ENCODE measurements around the gene CD93. TPM values are rescaled to one million over a fixed set of nuclear protein-coding genes. Genes with fewer than 3 reads are reported as not detected.
A peak's percentile ranks its signal among the peaks of the same experiment; 100 is the strongest.

Gene CD93
- total and polyA plus RNA-seq, 2 donors, result 52.6 to 72.8 TPM

DNA sequence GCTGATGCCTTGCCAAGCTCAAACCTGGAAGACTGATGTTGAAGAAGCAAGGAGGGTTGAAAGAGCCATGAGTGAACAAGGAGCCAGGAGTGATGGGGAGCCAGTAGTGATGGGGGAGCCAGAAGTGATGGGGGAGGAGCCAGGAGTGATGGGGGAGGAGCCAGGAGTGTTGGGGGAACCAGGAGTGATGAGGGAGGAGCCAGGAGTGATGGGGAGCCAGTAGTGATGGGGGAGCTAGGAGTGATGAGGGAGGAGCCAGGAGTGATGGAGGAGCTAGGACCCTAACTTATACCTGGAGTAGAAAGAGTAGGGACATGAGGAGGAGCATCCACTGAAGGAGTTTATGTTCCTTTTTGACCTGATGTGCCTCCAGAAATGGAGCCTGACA is 14.6 kb upstream of the CD93 start:
- H3K27ac ChIP-seq (ENCODE audit: low read depth), result no peak overlapping the region
- no peaks in the 10 kb centered on the region for H3K36me3 ChIP-seq (ENCODE audit: insufficient read depth)
- no peaks in the 10 kb centered on the region for H3K4me1 ChIP-seq (ENCODE audit: insufficient read depth)
- no peak for DNase-seq (ENCODE audit: extremely low spot score)
- no peak overlapping the region for H3K4me3 ChIP-seq (ENCODE audit: low read depth, low read length)

DNA sequence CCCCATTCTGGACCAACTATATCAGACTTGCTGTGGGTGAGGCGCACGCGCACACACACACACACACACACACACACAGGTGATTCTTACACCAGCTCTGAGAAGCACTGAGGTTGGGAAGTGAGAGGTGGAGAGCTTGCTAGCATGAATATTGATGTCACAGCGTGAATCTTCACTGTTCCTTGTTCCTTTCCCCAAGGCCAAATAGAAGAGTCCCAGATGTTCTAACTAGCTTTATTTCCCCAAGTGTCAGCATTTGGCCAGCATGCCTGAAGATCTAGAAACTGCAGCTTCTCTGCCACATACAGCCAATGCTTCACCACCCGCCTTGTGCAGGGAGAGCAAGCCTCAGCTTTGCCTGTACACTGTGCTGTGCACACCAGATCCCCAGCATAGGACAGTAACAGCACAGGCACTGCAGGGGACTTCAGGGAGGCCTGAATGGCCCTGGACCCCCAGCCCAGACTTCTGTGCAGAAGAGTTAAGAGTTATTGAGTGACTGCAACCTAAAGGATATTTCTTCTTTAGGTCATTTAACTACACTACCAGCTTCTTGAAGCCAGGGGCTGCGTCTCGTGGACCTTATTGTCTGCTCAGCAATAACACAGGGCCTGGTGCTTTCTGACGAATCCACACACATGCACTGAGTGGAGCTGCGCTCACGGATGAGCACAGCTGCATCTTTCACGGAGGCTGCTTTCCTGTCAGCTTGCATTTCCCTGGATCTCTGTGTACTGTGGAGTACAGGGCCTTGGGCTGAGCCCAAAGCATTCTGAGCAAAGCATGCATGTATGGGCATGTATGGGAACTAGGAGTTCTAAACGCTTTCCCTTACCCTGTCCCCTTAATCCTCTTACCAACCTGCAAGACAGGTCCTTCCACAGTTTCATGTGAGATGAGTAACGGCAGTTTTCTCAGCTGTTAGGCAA is 13.9 kb upstream of the CD93 start:
- H3K4me3 ChIP-seq (ENCODE audit: low read depth, low read length), result no peak overlapping the region

DNA sequence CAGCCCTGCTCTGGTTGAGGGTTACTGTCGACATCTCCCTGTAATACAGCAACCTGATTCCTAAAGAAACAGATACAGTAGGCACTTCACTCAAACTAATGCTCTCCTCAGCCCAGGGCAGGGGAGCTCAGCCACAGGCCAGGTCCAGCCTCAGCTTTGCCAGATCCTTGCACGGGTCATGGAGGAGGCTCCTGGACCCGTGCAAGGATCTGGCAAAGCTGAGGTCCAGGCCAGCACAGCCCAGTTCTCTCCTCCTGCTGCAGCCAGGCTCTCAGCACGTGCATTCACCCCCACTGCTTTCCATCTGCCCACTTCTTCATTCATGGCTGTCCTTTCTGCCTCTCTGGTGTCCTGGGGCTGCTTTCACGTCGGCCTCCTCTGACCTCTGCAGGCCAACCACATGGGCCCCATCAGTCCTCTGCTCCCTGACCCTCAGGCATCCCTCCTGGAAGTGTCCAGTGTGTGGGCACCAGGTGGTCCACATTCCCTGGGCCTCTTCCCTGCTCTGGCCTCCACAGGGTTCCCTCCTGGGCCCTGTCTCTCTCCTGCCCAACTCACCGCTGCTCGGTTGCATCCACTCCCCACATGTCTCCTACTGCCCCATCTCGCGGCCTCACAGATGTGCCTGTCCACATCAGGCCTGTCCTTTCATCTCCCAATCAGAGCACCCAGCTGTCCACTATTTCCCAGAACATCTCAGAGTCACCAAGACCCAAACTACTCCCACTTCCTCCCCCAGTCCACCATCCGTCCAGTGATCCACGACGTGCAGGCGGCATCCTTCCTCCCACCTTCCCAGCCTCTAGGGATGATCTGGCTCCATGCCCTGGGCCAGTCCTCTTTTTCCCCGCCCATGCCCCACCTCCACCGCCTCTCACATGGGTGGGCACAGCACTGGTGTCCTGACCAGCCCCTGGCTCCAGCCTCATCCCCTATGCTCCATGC is 11.8 kb upstream of the CD93 start:
- 87% methylated on average over 16 of the region's 16 CpGs for WGBS
- Histone ChIP-seq H3K4me3 (ENCODE audit: low read depth, low read length) (no peak overlapping the region), H3K36me3 (ENCODE audit: insufficient read depth) (no peaks in the 10 kb centered on the region), H3K4me1 (ENCODE audit: insufficient read depth) (no peaks in the 10 kb centered on the region), H3K27ac (ENCODE audit: low read depth) (no peak overlapping the region)
- DNase-seq (ENCODE audit: extremely low spot score), result no peak

More for the DNA sequence above, 13.9 kb upstream of the CD93 start:
- 72% methylated on average over 13 of the region's 13 CpGs for WGBS
- H3K36me3 ChIP-seq (ENCODE audit: insufficient read depth), result no peaks in the 10 kb centered on the region
- peak; percentile 71 for DNase-seq (ENCODE audit: extremely low spot score)
- no peaks in the 10 kb centered on the region for H3K4me1 ChIP-seq (ENCODE audit: insufficient read depth)
- H3K27ac ChIP-seq (ENCODE audit: low read depth), result peak overlapping the region; percentile 27

DNA sequence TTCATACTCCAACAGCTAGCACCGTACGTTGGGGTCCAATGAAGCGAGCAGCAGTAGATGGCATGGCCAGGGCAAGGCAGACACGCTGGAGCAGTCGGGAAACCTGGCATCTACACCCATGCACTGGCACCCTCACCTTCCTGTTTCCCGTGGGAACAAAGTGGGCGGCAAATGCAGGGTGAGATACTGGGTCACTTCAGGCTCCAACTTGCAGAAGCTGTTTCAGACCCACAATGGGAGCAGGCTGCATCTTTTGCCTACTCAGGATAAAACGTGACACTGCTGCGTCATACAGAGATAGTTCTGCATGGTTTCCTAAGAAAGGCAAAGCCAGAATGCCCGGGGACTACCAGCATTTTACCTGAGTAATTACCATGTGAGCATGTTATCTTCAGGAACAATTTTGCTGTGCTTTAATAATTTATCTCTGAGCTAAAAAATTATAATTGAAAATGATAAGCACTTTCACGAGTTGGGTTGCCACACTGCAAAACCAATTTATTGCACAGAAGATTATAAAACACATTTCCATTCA is 10.9 kb upstream of the CD93 start:
- no peak overlapping the region for H3K4me3 ChIP-seq (ENCODE audit: low read depth, low read length)
- H3K4me1 ChIP-seq (ENCODE audit: insufficient read depth), result no peaks in the 10 kb centered on the region
- WGBS, result 79% methylated on average over 11 of the region's 11 CpGs
- H3K27ac ChIP-seq (ENCODE audit: low read depth), result no peak overlapping the region
- H3K36me3 ChIP-seq (ENCODE audit: insufficient read depth), result no peaks in the 10 kb centered on the region
- DNase-seq (ENCODE audit: extremely low spot score), result no peak

DNA sequence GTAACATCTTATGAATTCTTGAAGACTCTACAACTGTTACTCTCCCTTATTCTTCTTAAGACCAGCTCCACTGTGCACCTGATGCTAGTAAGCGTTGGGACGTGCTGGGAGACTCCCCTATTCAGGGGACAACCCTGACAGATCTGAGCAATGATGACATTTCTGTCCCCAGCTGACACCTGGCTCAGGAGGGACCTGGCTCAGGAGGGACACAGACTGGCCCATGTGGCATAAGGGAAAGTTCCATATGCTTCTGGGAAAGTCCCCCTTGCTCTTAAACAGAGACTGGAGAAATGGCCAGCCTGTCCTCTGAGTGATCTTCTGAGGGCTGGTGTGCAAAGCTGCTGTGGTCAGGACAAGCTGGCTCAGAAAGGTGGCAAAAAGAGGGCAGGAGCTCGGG is 10.0 kb upstream of the CD93 start:
- Histone ChIP-seq H3K27ac (ENCODE audit: low read depth) (no peak overlapping the region), H3K4me3 (ENCODE audit: low read depth, low read length) (no peak overlapping the region), H3K4me1 (ENCODE audit: insufficient read depth) (no peaks in the 10 kb centered on the region), H3K36me3 (ENCODE audit: insufficient read depth) (no peaks in the 10 kb centered on the region)
- WGBS, result 94% methylated on average over 3 of the region's 3 CpGs
- DNase-seq (ENCODE audit: extremely low spot score), result no peak

DNA sequence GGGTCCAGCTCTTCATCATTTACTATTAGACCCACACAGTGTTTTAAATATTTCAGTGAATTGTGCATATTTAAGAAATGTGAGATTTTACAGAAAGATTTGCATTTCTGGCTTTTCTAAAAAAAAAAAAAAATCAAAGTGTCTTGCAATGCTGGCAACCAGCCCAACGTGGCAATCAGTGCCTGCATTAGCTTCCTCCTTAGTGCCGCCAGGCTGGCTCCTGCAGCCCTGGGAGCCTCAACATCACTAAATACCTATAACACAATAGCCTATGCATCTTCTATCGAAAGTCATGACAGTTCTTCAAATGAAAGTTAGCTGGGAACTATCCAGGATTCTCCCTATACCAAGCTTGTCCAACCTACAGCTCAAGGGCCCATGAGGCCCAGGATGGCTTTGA is 9.4 kb upstream of the CD93 start:
- no peaks in the 10 kb centered on the region for H3K4me1 ChIP-seq (ENCODE audit: insufficient read depth)
- no peak overlapping the region for H3K27ac ChIP-seq (ENCODE audit: low read depth)
- no peak overlapping the region for H3K4me3 ChIP-seq (ENCODE audit: low read depth, low read length)
- no peaks in the 10 kb centered on the region for H3K36me3 ChIP-seq (ENCODE audit: insufficient read depth)
- 75% methylated on average over 3 of the region's 3 CpGs for WGBS
- no peak for DNase-seq (ENCODE audit: extremely low spot score)

DNA sequence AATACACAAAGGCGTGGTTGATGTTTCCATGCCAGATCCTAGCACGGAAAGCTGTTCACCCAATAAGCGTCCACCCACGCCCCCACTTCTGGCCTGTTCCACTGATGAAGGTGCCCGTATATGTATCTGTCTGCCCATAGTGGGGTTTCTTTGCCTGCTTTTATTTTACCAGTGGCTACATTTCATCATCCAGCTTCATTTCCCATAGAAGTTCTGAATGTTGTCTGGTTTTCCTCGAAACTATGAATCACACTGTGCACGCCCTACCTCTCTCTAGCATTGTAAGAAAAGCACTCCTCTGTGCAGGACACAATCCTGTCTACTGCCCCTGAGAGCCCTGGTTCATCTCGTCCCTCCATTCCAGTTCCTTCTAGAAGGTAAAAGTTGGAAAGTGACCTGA is 8.8 kb upstream of the CD93 start:
- 91% methylated on average over 8 of the region's 8 CpGs for WGBS
- Histone ChIP-seq H3K27ac (ENCODE audit: low read depth) (no peak overlapping the region), H3K36me3 (ENCODE audit: insufficient read depth) (no peaks in the 10 kb centered on the region), H3K4me1 (ENCODE audit: insufficient read depth) (no peaks in the 10 kb centered on the region), H3K4me3 (ENCODE audit: low read depth, low read length) (no peak overlapping the region)
- no peak for DNase-seq (ENCODE audit: extremely low spot score)

DNA sequence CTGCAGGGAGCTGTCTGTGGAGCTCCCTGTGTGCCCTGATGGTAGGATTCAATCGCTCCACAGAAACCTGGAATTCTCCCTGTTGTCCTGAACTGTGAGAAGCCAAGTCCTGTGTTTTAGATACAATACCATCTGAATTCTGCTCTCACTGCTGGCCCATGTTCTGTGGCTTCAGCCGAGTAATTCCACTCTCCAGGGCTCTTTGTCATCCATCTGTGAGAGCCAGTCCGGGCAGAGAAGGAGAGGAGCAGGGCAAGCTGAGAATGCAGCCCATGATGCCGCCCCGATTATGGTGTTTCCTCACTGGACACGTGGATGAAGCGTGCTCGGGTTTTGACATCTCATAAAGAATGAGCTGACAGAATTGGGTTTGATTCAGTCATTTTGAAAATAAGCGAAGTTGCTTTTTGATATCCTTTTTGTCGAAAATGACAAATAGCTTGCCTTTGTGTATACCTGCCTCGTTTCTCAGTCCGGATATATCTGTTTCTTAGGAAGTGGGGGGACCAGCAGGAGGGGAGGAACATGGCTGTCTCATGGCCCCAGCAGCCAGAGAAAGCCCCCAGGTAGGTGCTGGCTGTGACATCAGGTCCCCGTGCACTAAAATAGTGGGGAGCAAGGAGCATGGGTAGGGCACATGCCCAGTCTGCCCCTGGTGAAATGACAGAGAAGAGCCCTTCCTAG is 8.2 kb upstream of the CD93 start:
- H3K27ac ChIP-seq (ENCODE audit: low read depth), result no peak overlapping the region
- WGBS, result 87% methylated on average over 13 of the region's 13 CpGs

DNA sequence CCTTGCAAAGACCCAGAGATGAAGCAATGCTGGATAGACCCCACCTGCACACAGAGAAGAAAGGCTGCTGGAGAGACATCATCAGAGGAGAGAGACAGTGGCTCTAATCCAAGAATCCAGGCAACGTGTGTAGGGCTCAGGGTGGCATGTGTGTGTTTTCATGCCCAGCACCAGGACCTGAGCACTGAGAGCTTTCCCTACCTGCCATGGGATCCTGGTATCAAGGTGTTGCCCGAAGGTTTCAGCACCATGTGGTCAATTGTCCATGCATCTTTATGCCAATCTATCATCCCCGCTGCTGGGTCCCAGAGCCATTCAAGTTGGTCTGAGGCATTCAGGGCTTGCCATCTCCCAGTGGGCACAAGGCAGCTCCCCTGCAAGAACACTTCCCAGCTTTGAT is 7.5 kb upstream of the CD93 start:
- Histone ChIP-seq H3K4me1 (ENCODE audit: insufficient read depth) (no peaks in the 10 kb centered on the region), H3K27ac (ENCODE audit: low read depth) (no peak overlapping the region), H3K36me3 (ENCODE audit: insufficient read depth) (no peaks in the 10 kb centered on the region), H3K4me3 (ENCODE audit: low read depth, low read length) (no peak overlapping the region)
- DNase-seq (ENCODE audit: extremely low spot score), result no peak
- WGBS, result 65% methylated on average over 3 of the region's 3 CpGs

More for the DNA sequence above, 8.2 kb upstream of the CD93 start:
- DNase-seq (ENCODE audit: extremely low spot score), result no peak
- Histone ChIP-seq H3K4me3 (ENCODE audit: low read depth, low read length) (no peak overlapping the region), H3K4me1 (ENCODE audit: insufficient read depth) (no peaks in the 10 kb centered on the region), H3K36me3 (ENCODE audit: insufficient read depth) (no peaks in the 10 kb centered on the region)

DNA sequence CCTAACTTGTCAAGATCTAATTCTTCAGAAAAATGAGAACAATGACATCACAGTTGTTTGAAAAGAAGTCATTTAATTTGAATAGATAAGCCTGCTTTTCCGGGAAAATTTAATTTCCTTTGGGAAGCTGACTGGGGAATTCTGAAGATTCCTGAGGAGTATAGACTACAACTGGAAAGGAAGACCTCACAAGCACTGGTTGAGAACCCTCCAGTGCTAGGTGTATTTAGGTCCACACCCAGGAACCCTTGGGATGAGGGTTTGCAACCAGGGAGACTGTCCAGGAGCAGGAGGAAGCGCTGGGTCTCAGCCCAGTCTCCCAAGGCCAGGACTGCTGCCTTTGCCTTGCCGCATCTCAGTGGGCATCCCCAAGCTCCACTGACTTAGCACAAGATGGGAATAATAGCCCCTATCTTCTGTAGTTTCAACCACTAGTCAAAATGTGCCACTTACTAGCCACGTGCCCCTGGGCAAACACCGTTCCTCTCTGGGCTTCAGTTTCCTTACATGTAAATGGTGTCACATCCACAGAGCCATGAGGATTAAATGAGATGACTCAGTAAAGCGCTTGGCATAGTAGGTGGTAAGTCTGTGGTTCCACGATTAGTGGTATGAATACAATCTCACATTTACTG is 6.9 kb upstream of the CD93 start:
- no peak for DNase-seq (ENCODE audit: extremely low spot score)
- Histone ChIP-seq H3K4me1 (ENCODE audit: insufficient read depth) (no peaks in the 10 kb centered on the region), H3K27ac (ENCODE audit: low read depth) (no peak overlapping the region), H3K36me3 (ENCODE audit: insufficient read depth) (no peaks in the 10 kb centered on the region), H3K4me3 (ENCODE audit: low read depth, low read length) (no peak overlapping the region)
- 81% methylated on average over 7 of the region's 7 CpGs for WGBS

DNA sequence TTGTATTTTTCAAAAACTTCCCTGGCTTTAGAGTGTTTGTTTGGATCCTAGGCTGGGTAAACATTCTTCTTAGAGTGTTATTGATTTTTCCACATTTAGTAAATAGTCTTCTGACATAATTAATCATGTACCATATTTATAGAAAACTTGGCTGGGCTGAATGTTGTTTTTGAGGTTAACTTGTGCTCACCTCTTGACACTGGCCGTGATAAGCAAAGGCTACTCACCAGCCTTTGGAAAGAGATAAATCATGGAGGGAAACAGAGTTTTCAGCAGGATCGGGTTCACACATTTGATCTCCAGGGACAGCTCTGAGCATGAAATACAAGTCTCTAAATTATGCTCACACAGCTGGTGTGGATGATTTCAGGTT is 6.2 kb upstream of the CD93 start:
- no peaks in the 10 kb centered on the region for H3K4me1 ChIP-seq (ENCODE audit: insufficient read depth)
- no peak overlapping the region for H3K4me3 ChIP-seq (ENCODE audit: low read depth, low read length)
- no peak overlapping the region for H3K27ac ChIP-seq (ENCODE audit: low read depth)
- no peaks in the 10 kb centered on the region for H3K36me3 ChIP-seq (ENCODE audit: insufficient read depth)
- 53% methylated on average over 2 of the region's 2 CpGs for WGBS
- DNase-seq (ENCODE audit: extremely low spot score), result no peak

DNA sequence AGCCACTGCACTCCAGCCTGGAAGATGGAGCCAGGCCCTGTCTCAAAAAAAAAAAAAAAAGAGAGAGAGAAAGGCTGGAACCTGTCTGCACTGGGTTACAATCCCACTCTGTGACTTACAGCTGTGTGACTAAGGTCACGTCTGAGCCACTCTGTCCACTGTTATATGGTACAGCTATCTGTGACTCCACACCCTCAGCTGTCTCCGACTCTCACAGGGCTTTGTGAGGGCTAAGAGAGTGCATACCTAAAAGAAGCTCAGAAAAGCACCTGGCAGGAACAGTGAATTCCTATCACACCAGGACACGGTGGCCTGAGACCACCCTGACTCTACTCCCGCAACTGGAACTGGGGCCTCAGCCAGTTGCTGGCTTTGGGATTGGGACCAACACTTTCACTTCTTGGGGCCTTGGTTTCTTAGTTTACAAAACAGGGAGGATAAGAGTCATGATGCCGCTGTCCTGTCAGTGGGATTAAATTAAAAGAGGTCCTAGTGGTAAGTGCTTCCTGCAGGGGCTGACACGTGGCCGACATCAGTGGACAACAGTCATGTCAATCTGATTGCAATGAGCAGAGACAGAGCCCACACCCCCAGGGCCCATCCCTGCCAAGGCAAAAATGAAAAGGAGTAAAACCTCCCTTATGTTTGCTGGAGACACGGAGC is 5.7 kb upstream of the CD93 start:
- no peaks in the 10 kb centered on the region for H3K4me1 ChIP-seq (ENCODE audit: insufficient read depth)
- H3K27ac ChIP-seq (ENCODE audit: low read depth), result no peak overlapping the region
- no peak for DNase-seq (ENCODE audit: extremely low spot score)
- no peaks in the 10 kb centered on the region for H3K36me3 ChIP-seq (ENCODE audit: insufficient read depth)
- 61% methylated on average over 8 of the region's 8 CpGs for WGBS
- H3K4me3 ChIP-seq (ENCODE audit: low read depth, low read length), result no peak overlapping the region

Data from urinary bladder (tissue), 4 donors.